ENCODE measurements around the gene ALDH3A2. TPM values are rescaled to one million over a fixed set of nuclear protein-coding genes. Genes with fewer than 3 reads are reported as not detected.

ALDH3A2 gene
- total RNA-seq, 3 donors from 2014 or later, result 123 to 141 (median 137) TPM

DNA sequence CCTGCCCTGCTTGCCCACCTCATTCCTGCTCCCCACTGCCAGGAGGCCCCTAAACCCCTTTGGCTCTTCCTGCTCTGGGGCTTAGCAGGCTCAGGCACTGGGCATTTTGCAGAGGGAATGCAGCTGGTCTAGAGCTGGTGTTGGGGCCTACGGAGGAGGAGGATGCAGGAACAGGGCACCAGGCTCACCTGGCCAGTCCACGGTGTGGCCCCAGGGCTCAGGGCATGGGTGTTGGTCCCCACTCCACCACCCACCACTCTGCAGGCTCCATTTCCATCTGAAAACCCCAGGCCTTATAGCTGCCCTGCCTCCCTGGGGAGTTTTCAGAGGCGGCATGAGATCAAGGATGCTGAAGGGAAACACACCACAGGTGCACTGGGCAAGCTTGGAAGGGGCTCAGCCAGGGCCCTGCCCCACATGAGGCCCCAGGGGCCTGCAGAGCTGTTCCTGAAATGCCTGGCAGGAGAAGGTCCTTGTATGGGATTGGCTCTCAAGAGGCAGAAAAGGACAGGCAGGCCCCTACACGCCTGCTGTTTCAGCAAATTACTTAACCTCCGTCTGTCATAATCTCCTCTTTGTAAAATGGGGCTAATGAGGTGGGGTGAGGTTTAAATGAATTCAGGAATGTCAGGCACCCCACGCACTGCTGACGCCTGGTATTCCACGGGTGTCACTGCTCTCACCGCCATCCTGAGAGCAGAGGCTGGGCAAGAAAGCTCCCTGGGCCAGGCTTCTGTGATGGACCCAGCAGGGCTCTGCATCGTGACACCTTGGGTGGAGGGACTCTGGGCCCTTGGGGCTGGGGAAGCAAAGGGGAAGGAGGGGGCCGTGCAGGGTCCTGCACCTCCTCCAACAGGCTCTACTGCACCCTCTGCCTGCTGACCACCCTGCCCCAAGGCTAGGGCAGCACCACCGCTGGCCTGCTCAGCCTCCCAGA lies 58.5 kb downstream of the ALDH3A2 start:
- Histone ChIP-seq H3K4me1 (no peaks in the 10 kb centered on the region), H3K36me3 (no peaks in the 10 kb centered on the region), H3K9me3 (no peaks in the 10 kb centered on the region), H3K27me3 (no peaks in the 10 kb centered on the region), H3K4me3 (no peak overlapping the region), H3K27ac (peak overlapping the region; percentile 84 to 87)
- DNase-seq (ENCODE audit: low spot score in 2 of 2), result peak in 1 of 2 donors; percentile 89
- intact Hi-C loops (cut with DNase I; ENCODE audit: low total_unique reads), result no loop called here
- TF ChIP-seq POLR2AphosphoS5 (IDR thresholded peaks at IDR 0.05), result peak in 1 of 3 donors; percentile 29
- no peak for TF ChIP-seq POLR2A (IDR thresholded peaks at IDR 0.05)

DNA sequence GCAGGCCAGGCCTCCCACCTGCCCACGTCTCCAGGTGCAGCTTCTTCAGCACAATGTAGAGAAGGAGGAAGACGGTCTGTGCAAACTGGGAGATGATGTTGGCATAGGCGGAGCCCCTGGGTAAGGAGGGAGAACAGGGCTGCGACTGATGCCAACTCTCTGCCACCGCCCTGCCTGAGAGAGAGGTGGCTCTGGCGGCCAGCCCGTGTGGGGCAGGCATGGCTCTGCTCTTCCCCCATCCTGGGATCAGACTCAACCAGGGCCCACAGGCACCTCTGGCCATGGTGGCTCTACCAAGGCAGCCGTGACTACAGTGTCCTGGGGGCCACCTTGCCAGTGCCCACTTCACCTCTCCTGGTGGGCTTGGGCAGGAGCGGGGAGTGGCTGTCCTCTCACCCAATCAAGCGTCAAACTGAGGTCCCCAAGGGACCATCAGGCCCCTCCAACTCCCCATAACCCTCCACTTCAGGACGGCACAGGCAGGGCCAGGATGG lies 59.2 kb downstream of the ALDH3A2 start:
- DNase-seq (ENCODE audit: low spot score in 2 of 2), result peak in 1 of 2 donors; percentile 77
- intact Hi-C loops (cut with DNase I; ENCODE audit: low total_unique reads), result no loop called here
- H3K27ac ChIP-seq, result peak overlapping the region; percentile 84 to 87

DNA sequence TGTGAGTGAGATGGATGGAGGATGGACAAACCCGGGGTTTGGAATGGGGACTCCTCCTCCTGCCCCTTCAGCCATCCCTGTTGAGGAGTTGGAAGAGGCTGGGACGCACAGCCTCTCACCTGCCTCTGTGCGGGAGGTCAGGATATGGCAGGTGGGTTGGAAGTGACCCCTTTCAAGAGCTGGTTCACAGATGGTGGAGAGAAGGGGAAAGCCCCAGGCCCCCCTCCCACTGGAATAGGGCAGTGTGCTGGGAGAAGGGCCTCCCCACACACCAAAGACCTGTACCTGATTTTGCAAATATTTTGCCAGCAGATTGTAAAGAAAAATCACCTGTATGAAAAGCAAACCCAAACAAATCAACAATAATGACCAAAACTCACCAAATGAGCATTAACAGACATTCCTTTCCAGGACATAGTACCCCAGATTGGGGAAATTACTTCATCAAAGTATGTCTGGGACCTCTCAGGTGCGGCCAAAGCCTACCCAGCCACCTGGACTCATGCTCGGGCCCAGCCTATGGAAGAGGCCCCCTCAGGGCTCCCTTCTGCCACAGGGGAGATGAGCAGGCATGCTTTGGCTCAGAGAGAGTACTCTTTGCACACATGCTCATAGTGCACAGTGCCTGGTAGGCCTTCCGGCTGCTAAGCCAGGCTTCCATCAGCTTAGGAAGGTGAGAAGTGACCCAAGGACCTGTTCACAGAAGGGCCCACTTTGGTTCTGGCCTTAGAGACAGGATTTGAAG lies 60.1 kb downstream of the ALDH3A2 start:
- no peaks in the 10 kb centered on the region for H3K27me3 ChIP-seq

More for the DNA sequence above, 59.2 kb downstream of the ALDH3A2 start:
- no peak overlapping the region for H3K4me3 ChIP-seq
- no peaks in the 10 kb centered on the region for H3K27me3 ChIP-seq
- TF ChIP-seq, protein P1, sequence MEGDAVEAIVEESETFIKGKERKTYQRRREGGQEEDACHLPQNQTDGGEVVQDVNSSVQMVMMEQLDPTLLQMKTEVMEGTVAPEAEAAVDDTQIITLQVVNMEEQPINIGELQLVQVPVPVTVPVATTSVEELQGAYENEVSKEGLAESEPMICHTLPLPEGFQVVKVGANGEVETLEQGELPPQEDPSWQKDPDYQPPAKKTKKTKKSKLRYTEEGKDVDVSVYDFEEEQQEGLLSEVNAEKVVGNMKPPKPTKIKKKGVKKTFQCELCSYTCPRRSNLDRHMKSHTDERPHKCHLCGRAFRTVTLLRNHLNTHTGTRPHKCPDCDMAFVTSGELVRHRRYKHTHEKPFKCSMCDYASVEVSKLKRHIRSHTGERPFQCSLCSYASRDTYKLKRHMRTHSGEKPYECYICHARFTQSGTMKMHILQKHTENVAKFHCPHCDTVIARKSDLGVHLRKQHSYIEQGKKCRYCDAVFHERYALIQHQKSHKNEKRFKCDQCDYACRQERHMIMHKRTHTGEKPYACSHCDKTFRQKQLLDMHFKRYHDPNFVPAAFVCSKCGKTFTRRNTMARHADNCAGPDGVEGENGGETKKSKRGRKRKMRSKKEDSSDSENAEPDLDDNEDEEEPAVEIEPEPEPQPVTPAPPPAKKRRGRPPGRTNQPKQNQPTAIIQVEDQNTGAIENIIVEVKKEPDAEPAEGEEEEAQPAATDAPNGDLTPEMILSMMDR (IDR thresholded peaks at IDR 0.05), result no peak
- TF ChIP-seq POLR2A (IDR thresholded peaks at IDR 0.05) (no peak), POLR2AphosphoS5 (IDR thresholded peaks at IDR 0.05) (no peak)
- H3K9me3 ChIP-seq, result no peaks in the 10 kb centered on the region
- no peaks in the 10 kb centered on the region for H3K4me1 ChIP-seq
- H3K36me3 ChIP-seq, result no peaks in the 10 kb centered on the region

DNA sequence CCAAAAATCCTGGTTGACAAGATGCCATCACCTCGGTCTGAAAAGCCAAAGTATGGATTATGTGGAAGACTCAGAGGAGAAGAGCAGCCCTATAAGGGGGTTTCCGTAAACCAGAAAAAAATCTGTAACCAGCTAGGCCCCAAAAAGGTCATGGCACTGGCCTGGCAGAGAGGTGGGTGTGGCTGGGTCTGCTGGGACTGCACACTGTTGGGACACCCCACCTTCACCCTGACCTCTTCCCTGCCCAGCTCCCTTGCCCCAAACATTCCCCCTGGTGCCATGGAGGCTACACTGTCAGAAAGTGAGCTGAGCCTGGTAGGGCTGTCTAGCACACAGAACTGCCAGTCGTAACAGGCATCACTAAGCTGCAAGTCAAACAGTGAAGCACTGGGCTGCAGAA lies 61.3 kb downstream of the ALDH3A2 start:
- DNase-seq (ENCODE audit: low spot score in 2 of 2), result peak in 1 of 2 donors; percentile 14
- Histone ChIP-seq H3K27ac (no peak overlapping the region), H3K4me1 (no peaks in the 10 kb centered on the region), H3K36me3 (no peaks in the 10 kb centered on the region), H3K9me3 (no peaks in the 10 kb centered on the region), H3K27me3 (no peaks in the 10 kb centered on the region), H3K4me3 (no peak overlapping the region)
- intact Hi-C loops (cut with DNase I; ENCODE audit: low total_unique reads), result no loop called here
- no peak for TF ChIP-seq POLR2AphosphoS5 (IDR thresholded peaks at IDR 0.05)
- TF ChIP-seq, protein P1 (IDR thresholded peaks at IDR 0.05), result no peak
- TF ChIP-seq POLR2A (IDR thresholded peaks at IDR 0.05), result no peak

More for the DNA sequence above, 60.1 kb downstream of the ALDH3A2 start:
- Histone ChIP-seq H3K4me3 (no peak overlapping the region), H3K27ac (peak overlapping the region; percentile 84 to 87), H3K9me3 (no peaks in the 10 kb centered on the region), H3K36me3 (no peaks in the 10 kb centered on the region), H3K4me1 (no peaks in the 10 kb centered on the region)
- DNase-seq (ENCODE audit: low spot score in 2 of 2), result peak in 1 of 2 donors; percentile 14
- intact Hi-C loops (cut with DNase I; ENCODE audit: low total_unique reads), result no loop called here
- TF ChIP-seq POLR2AphosphoS5 (IDR thresholded peaks at IDR 0.05) (no peak), POLR2A (IDR thresholded peaks at IDR 0.05) (no peak)
- TF ChIP-seq, protein P1 (IDR thresholded peaks at IDR 0.05), result no peak

DNA sequence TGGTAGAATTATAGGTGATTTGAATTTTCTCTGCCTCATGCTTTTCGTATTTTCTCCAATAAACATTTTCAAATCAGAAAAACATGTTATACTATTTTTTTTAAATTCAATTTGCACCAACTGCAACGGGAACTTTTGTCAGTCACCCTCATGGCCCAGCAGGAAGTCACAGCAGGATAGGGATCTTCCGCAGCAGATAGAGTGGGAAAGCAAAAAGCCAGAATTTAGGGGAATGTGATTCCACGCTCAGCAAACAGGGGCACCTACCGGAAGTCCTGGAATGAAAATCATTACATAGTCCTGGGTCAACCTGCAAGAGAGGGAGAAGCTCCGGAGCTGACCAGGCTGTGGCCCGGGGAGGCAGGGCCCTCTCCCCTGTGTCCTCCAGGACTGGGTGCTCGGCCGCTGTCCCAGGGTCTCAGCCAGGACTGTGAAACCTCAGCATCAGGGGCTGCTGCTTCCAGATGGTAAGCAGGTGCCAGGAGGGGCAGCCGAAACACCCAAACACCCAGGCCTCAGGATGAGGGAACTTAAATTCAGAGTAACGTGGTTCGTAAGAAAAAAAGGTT lies 64.0 kb downstream of the ALDH3A2 start:
- Histone ChIP-seq H3K9me3 (no peaks in the 10 kb centered on the region), H3K27ac (no peak overlapping the region), H3K4me3 (no peak overlapping the region), H3K36me3 (no peaks in the 10 kb centered on the region), H3K27me3 (no peaks in the 10 kb centered on the region), H3K4me1 (no peaks in the 10 kb centered on the region)
- DNase-seq (ENCODE audit: low spot score in 2 of 2), result no peak
- intact Hi-C loops (cut with DNase I; ENCODE audit: low total_unique reads), result no loop called here
- TF ChIP-seq POLR2A (IDR thresholded peaks at IDR 0.05) (no peak), POLR2AphosphoS5 (IDR thresholded peaks at IDR 0.05) (no peak)
- TF ChIP-seq, protein P1 (IDR thresholded peaks at IDR 0.05), result no peak
